ENCODE data around the gene BICD1.

The BICD1 gene

GRCh38 chr12:32418903-32419519 lies 312.4 kb downstream of the BICD1 start:
- no peak for DNase-seq

- no peak for DNase-seq
Observed at GRCh38 chr12:32419520-32419960, 312.9 kb downstream of the BICD1 start.

GRCh38 chr12:32420356-32420755 lies 313.7 kb downstream of the BICD1 start:
- DNase-seq, result no peak

GRCh38 chr12:32423559-32423958 lies 316.9 kb downstream of the BICD1 start:
- no peak for DNase-seq

- DNase-seq, result no peak
Observed at GRCh38 chr12:32431025-32431424, 324.4 kb downstream of the BICD1 start.

All from CD4-positive, alpha-beta T cell treated with Interleukin-10 for 1 hour (primary cell).